MCF 10A (cell line): ENCODE data around the gene SYNGR2. TPM values are rescaled to one million over a fixed set of nuclear protein-coding genes. Genes with fewer than 3 reads are reported as not detected.

Experiments
- BruUV-seq: library from RNA; stranded (reverse); fragments of 400-500 nt; replicated peaks from 2 replicates; lab custom pipeline; 2021; lab: Mats Ljungman, UMichigan
- CTCF ChIA-PET: fragments of 300-600 bp; sonication (Branson Sonifier 250); formaldehyde crosslinking; extraction: SDS; loops from one replicate; lab custom pipeline; 2021; ENCODE audit warnings: antibody characterized with exemption, inconsistent platforms; lab: Yijun Ruan, JAX
- POLR2A ChIA-PET: fragments of 300-600, 350-650 bp; sonication (Branson Sonifier 250); formaldehyde crosslinking; extraction: SDS; loops from one replicate; lab custom pipeline; 2020; ENCODE audit warnings: antibody characterized with exemption, inconsistent platforms; lab: Yijun Ruan, JAX
- DNase-seq: peaks from one replicate; pipeline ENCODE4 v3.0.0-alpha.2; 2018; ENCODE audit not compliant: unreplicated experiment
- H3K27ac Mint-ChIP-seq: one replicate; pipeline ENCODE4 v1.8.0; 2022; ENCODE audit warnings: mild to moderate bottlenecking, low read depth, mixed read lengths; ENCODE audit not compliant: unreplicated experiment
- H3K27me3 Mint-ChIP-seq: one replicate; pipeline ENCODE4 v1.8.0; 2022; ENCODE audit warnings: mixed read lengths; ENCODE audit not compliant: insufficient read depth, unreplicated experiment
- H3K36me3 Mint-ChIP-seq: one replicate; pipeline ENCODE4 v1.8.0; 2022; ENCODE audit warnings: mild to moderate bottlenecking, moderate library complexity, mixed read lengths; ENCODE audit not compliant: insufficient read depth, unreplicated experiment
- H3K4me1 Mint-ChIP-seq: one replicate; pipeline ENCODE4 v1.8.0; 2022; ENCODE audit warnings: mixed read lengths; ENCODE audit not compliant: insufficient read depth, unreplicated experiment
- H3K4me3 Mint-ChIP-seq: one replicate; pipeline ENCODE4 v1.8.0; 2022; ENCODE audit warnings: mild to moderate bottlenecking, moderate library complexity, mixed read lengths; ENCODE audit not compliant: unreplicated experiment
- H3K9me3 Mint-ChIP-seq: one replicate; pipeline ENCODE4 v1.8.0; 2022; ENCODE audit warnings: mixed read lengths; ENCODE audit not compliant: unreplicated experiment
- CTCF ChIP-seq: fragments of 200-600 bp; IDR thresholded peaks from one replicate; pipeline ENCODE4 v1.8.0; 2022; ENCODE audit warnings: antibody characterized with exemption, mild to moderate bottlenecking; ENCODE audit not compliant: unreplicated experiment
- intact Hi-C: fragments of 100-400 bp; cut with micrococcal nuclease; formaldehyde crosslinking; loops from 2 replicates; pipeline ENCODE4 v1.14.1; 2022
- total RNA-seq: library from RNA; stranded (reverse); gene quantifications from 2 replicates; pipeline ENCODE4 v1.2.3, GENCODE V29; 2022

Gene SYNGR2
- total RNA-seq, 1 experiment from 2014 or later = 52.2 TPM

- POLR2A ChIA-PET = interaction anchor here (1.4 kb wide), 1 partner anchor 18 kb away, joined by 5 read pairs; no protein-coding TSS in a partner anchor
Observed at GRCh38 chr17:78159575-78160158, 8.7 kb upstream of the SYNGR2 start.

GRCh38 chr17:78163881-78164747, 4.3 kb upstream of the SYNGR2 start:
- Mint-ChIP-seq H3K27me3 (no peaks in the 10 kb centered on the region), H3K4me3 (no peak overlapping the region), H3K9me3 (no peaks in the 10 kb centered on the region), H3K27ac (no peak overlapping the region), H3K36me3 (no peaks in the 10 kb centered on the region), H3K4me1 (peaks cover 9% of the 10 kb centered on the region)
- BruUV-seq = no TSS peak
- CTCF ChIA-PET = interaction anchor here (0.5 to 1.5 kb wide), 5 partner anchors 12 to 295 kb away, joined by 3 to 4 read pairs (median 3); no protein-coding TSS in a partner anchor
- DNase-seq = no peak
- intact Hi-C loops = no loop called here
- no peak for TF ChIP-seq CTCF
- POLR2A ChIA-PET = interaction anchor here (0.6 to 1.4 kb wide), 2 partner anchors 22 to 1110 kb away, joined by 3 read pairs; no protein-coding TSS in a partner anchor

More at GRCh38 chr17:78159575-78160158, 8.7 kb upstream of the SYNGR2 start:
- H3K27ac Mint-ChIP-seq = peak overlapping the region; percentile 65
- peak; percentile 88 for DNase-seq
- no TSS peak for BruUV-seq
- CTCF ChIA-PET = interaction anchor here (0.6 kb wide), 1 partner anchor 292 kb away, joined by 3 read pairs; no protein-coding TSS in a partner anchor
- H3K36me3 Mint-ChIP-seq = no peaks in the 10 kb centered on the region
- peak overlapping the region; percentile 23 for H3K4me3 Mint-ChIP-seq
- no peak for TF ChIP-seq CTCF
- no peaks in the 10 kb centered on the region for H3K27me3 Mint-ChIP-seq
- peaks cover 9% of the 10 kb centered on the region for H3K4me1 Mint-ChIP-seq
- H3K9me3 Mint-ChIP-seq = no peaks in the 10 kb centered on the region
- intact Hi-C loops = loop anchor here (1.0 kb wide), 1 partner anchor 17 kb away; no protein-coding TSS in a partner anchor

GRCh38 chr17:78164748-78165607, 3.4 kb upstream of the SYNGR2 start:
- H3K4me3 Mint-ChIP-seq = no peak overlapping the region
- POLR2A ChIA-PET = interaction anchor here (0.6 to 1.4 kb wide), 2 partner anchors 23 to 1111 kb away, joined by 3 read pairs; no protein-coding TSS in a partner anchor
- H3K4me1 Mint-ChIP-seq = peaks cover 2% of the 10 kb centered on the region
- TF ChIP-seq CTCF = no peak
- no peaks in the 10 kb centered on the region for H3K36me3 Mint-ChIP-seq
- DNase-seq = no peak
- intact Hi-C loops = no loop called here
- H3K27ac Mint-ChIP-seq = no peak overlapping the region
- CTCF ChIA-PET = interaction anchor here (0.5 to 1.5 kb wide), 4 partner anchors 11 to 296 kb away, joined by 3 to 4 read pairs (median 4); no protein-coding TSS in a partner anchor
- H3K27me3 Mint-ChIP-seq = no peaks in the 10 kb centered on the region
- no peaks in the 10 kb centered on the region for H3K9me3 Mint-ChIP-seq
- BruUV-seq = no TSS peak
